Esophagus squamous epithelium (tissue), 4 donors: ENCODE data around the gene FNDC3B.

Experiments
- CTCF ChIP-seq, 6 experiments: fragments of 450-650 bp in 4 of 6; fragments of 200-600 bp in 2 of 6; sonication (generic) in 2 of 6; IDR thresholded peaks; one replicate each; pipeline ENCODE4 v1.5.1; 2016 to 2019; ENCODE audit warnings: antibody characterized with exemption in 6 of 6, mild to moderate bottlenecking in 4 of 6, moderate library complexity in 4 of 6
- POLR2A ChIP-seq, 4 donors: fragments of 450-650 bp; IDR thresholded peaks; one replicate each; pipeline ENCODE4 v1.6.1; 2017; ENCODE audit warnings: antibody characterized with exemption in 4 of 4, mild to moderate bottlenecking in 4 of 4, moderate library complexity in 3 of 4

- TF ChIP-seq POLR2A (IDR thresholded peaks at IDR 0.05) = no peak
- TF ChIP-seq CTCF (IDR thresholded peaks at IDR 0.05) = no peak
These were observed 32.5 kb downstream of the FNDC3B start for GRCh38 chr3:172071780-172072330.
